ENCODE measurements around the gene M1AP.

- TF ChIP-seq CTCF (IDR thresholded peaks at IDR 0.05) (no peak), POLR2AphosphoS5 (IDR thresholded peaks at IDR 0.05) (no peak)
Measured at GRCh38 chr2:74556831-74557370, 91.2 kb downstream of the M1AP start.

Measured in esophagus muscularis mucosa (tissue), 3 donors.